HG02852 (cell line): ENCODE results near the gene SH2B2.

Experiments used
- ATAC-seq: cut with Tn5 transposase; IDR thresholded peaks from one replicate; pipeline ENCODE4 v1.9.1; 2021; ENCODE audit warnings: mild to moderate bottlenecking, moderate library complexity; ENCODE audit not compliant: unreplicated experiment

Gene SH2B2

GRCh38 chr7:102286237-102287110 is at the start of gene SH2B2:
Gene SH2B2, plus strand, starts transcription at chr7:102286868. Its CDS starts 13,683 bp downstream, at chr7:102300551.
- no peak for ATAC-seq

GRCh38 chr7:102239206-102239820 is 47.4 kb upstream of the SH2B2 start:
- no peak for ATAC-seq

GRCh38 chr7:102241431-102241830 is 45.2 kb upstream of the SH2B2 start:
- no peak for ATAC-seq

- no peak for ATAC-seq
Measured at GRCh38 chr7:102244601-102245000, 42.1 kb upstream of the SH2B2 start.

GRCh38 chr7:102248081-102248455 is 38.6 kb upstream of the SH2B2 start:
- ATAC-seq: no peak

- no peak for ATAC-seq
Measured at GRCh38 chr7:102248456-102249395, 37.9 kb upstream of the SH2B2 start.

GRCh38 chr7:102251531-102252365 is 34.9 kb upstream of the SH2B2 start:
- no peak for ATAC-seq

- no peak for ATAC-seq
Measured at GRCh38 chr7:102252366-102252982, 34.2 kb upstream of the SH2B2 start.

- no peak for ATAC-seq
Measured at GRCh38 chr7:102253066-102253972, 33.3 kb upstream of the SH2B2 start.

GRCh38 chr7:102253973-102254370 is 32.7 kb upstream of the SH2B2 start:
- ATAC-seq: no peak

- ATAC-seq: no peak
Measured at GRCh38 chr7:102254521-102254920, 32.1 kb upstream of the SH2B2 start.

- no peak for ATAC-seq
Measured at GRCh38 chr7:102255501-102255900, 31.2 kb upstream of the SH2B2 start.

- ATAC-seq: no peak
Measured at GRCh38 chr7:102255916-102256315, 30.8 kb upstream of the SH2B2 start.

GRCh38 chr7:102258073-102258748 is 28.5 kb upstream of the SH2B2 start:
- ATAC-seq: no peak

- ATAC-seq: no peak
Measured at GRCh38 chr7:102258749-102259107, 27.9 kb upstream of the SH2B2 start.

GRCh38 chr7:102260856-102261255 is 25.8 kb upstream of the SH2B2 start:
- no peak for ATAC-seq

- no peak for ATAC-seq
Measured at GRCh38 chr7:102261451-102261850, 25.2 kb upstream of the SH2B2 start.

GRCh38 chr7:102262546-102262945 is 24.1 kb upstream of the SH2B2 start:
- ATAC-seq: no peak
